WTC11 (cell line): ENCODE measurements around the gene WNK1. TPM values are rescaled to one million over a fixed set of nuclear protein-coding genes. Genes with fewer than 3 reads are reported as not detected.

Experiments
- ATAC-seq: fragments of 200-7000 bp; cut with Tn5 transposase; 2 replicates; pipeline ENCODE4 v1.10.0; 2021; ENCODE audit warnings: mild to moderate bottlenecking, moderate library complexity
- CTCF ChIA-PET: fragments of 300-600 bp; sonication (Branson Sonifier 250); formaldehyde crosslinking; loops from one replicate; lab custom pipeline; 2021; ENCODE audit warnings: antibody characterized with exemption; lab: Charles Lee
- POLR2A ChIA-PET: fragments of 350-600 bp; sonication (Branson Sonifier 250); formaldehyde crosslinking; loops from one replicate; lab custom pipeline; 2021; ENCODE audit warnings: antibody characterized with exemption; lab: Charles Lee
- DNase-seq: peaks from one replicate; pipeline ENCODE4 v3.0.0; 2021; ENCODE audit warnings: low spot score
- H3K27ac Mint-ChIP-seq: 2 replicates; pipeline ENCODE4 v1.8.0; 2021; ENCODE audit warnings: mixed read lengths
- H3K27me3 Mint-ChIP-seq: 2 replicates; pipeline ENCODE4 v1.8.0; 2021; ENCODE audit warnings: low read depth, mild to moderate bottlenecking, moderate library complexity, mixed read lengths
- H3K36me3 Mint-ChIP-seq: 2 replicates; pipeline ENCODE4 v1.8.0; 2021; ENCODE audit warnings: mixed read lengths
- H3K4me1 Mint-ChIP-seq: 2 replicates; pipeline ENCODE4 v1.8.0; 2022; ENCODE audit warnings: mixed read lengths
- H3K4me3 Mint-ChIP-seq: 2 replicates; pipeline ENCODE4 v1.8.0; 2021; ENCODE audit warnings: mild to moderate bottlenecking, moderate library complexity, mixed read lengths
- H3K9me3 Mint-ChIP-seq: 2 replicates; pipeline ENCODE4 v1.8.0; 2021; ENCODE audit warnings: mixed read lengths
- ATF3 ChIP-seq: sonication (generic); formaldehyde crosslinking; conservative IDR thresholded peaks from 2 replicates; pipeline ENCODE4 v1.8.1; 2022; ENCODE audit warnings: mild to moderate bottlenecking, missing genetic modification reagents
- CTCF ChIP-seq: fragments of 200-600 bp; IDR thresholded peaks from 2 replicates; pipeline ENCODE4 v1.8.0; 2022; ENCODE audit warnings: antibody characterized with exemption
- E2F4 ChIP-seq: sonication (generic); formaldehyde crosslinking; IDR thresholded peaks from 2 replicates; pipeline ENCODE4 v1.8.1; 2022; ENCODE audit warnings: low read depth, mild to moderate bottlenecking, moderate library complexity, missing genetic modification reagents, borderline replicate concordance
- IRF2 ChIP-seq: sonication (generic); formaldehyde crosslinking; IDR thresholded peaks from 2 replicates; pipeline ENCODE4 v1.8.0; 2022; ENCODE audit warnings: low read depth, missing genetic modification reagents, borderline replicate concordance
- NR3C1 ChIP-seq: sonication (generic); formaldehyde crosslinking; conservative IDR thresholded peaks from 2 replicates; pipeline ENCODE4 v1.8.1; 2023; ENCODE audit warnings: low read depth, mild to moderate bottlenecking, missing genetic modification reagents
- PRDM15 ChIP-seq: sonication (generic); formaldehyde crosslinking; IDR thresholded peaks from 2 replicates; pipeline ENCODE4 v1.8.0; 2022; ENCODE audit warnings: missing genetic modification reagents
- PRRX2 ChIP-seq: fragments of 250-450 bp; sonication (Bioruptor Pico); IDR thresholded peaks from 2 replicates; pipeline ENCODE4 v1.8.0; 2021; ENCODE audit warnings: mild to moderate bottlenecking
- SOX15 ChIP-seq: fragments of 250-450 bp; sonication (Bioruptor Pico); IDR thresholded peaks from 2 replicates; pipeline ENCODE4 v1.9.0; 2021; ENCODE audit warnings: mild to moderate bottlenecking
- ZNF121 ChIP-seq: sonication (generic); formaldehyde crosslinking; IDR thresholded peaks from 2 replicates; pipeline ENCODE4 v1.8.0; 2023; ENCODE audit warnings: missing genetic modification reagents
- ZNF416 ChIP-seq: fragments of 250-450 bp; sonication (Bioruptor Pico); IDR thresholded peaks from 2 replicates; pipeline ENCODE4 v1.9.0; 2021; ENCODE audit warnings: mild to moderate bottlenecking, inconsistent platforms
- total RNA-seq: library from RNA; stranded (reverse); gene quantifications from 3 replicates; pipeline ENCODE4 v1.2.3, GENCODE V29; 2021
- TF ChIP-seq, protein P1 (sequence below): sonication (generic); formaldehyde crosslinking; IDR thresholded peaks from 2 replicates; pipeline ENCODE4 v1.8.1; 2022; ENCODE audit warnings: low read depth, missing genetic modification reagents, borderline replicate concordance
- TF ChIP-seq, protein P2 (sequence below): sonication (generic); formaldehyde crosslinking; IDR thresholded peaks from 2 replicates; pipeline ENCODE4 v1.8.1; 2023; ENCODE audit warnings: mild to moderate bottlenecking, missing genetic modification reagents, moderate library complexity
- TF ChIP-seq, protein P3 (sequence below): fragments of 250-450 bp; sonication (Bioruptor Pico); IDR thresholded peaks from 2 replicates; pipeline ENCODE4 v1.9.0; 2021; ENCODE audit warnings: mild to moderate bottlenecking, borderline replicate concordance
- TF ChIP-seq, protein P4 (sequence below): sonication (generic); formaldehyde crosslinking; IDR thresholded peaks from 2 replicates; pipeline ENCODE4 v1.8.0; 2023; ENCODE audit warnings: missing genetic modification reagents, mild to moderate bottlenecking, borderline replicate concordance

WNK1 gene
- total RNA-seq, 1 experiment from 2014 or later = 118 TPM

- Mint-ChIP-seq H3K4me1 (peaks cover 4% of the 10 kb centered on the region; the same call in 1 of the 2 replicates), H3K27ac (no peak overlapping the region), H3K9me3 (no peaks in the 10 kb centered on the region), H3K36me3 (peaks cover 14% of the 10 kb centered on the region), H3K27me3 (no peaks in the 10 kb centered on the region), H3K4me3 (no peak overlapping the region)
- TF ChIP-seq IRF2 (CRISPR knock-in tag) (no peak), ATF3 (no peak)
- TF ChIP-seq, protein P1, sequence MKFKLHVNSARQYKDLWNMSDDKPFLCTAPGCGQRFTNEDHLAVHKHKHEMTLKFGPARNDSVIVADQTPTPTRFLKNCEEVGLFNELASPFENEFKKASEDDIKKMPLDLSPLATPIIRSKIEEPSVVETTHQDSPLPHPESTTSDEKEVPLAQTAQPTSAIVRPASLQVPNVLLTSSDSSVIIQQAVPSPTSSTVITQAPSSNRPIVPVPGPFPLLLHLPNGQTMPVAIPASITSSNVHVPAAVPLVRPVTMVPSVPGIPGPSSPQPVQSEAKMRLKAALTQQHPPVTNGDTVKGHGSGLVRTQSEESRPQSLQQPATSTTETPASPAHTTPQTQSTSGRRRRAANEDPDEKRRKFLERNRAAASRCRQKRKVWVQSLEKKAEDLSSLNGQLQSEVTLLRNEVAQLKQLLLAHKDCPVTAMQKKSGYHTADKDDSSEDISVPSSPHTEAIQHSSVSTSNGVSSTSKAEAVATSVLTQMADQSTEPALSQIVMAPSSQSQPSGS (CRISPR knock-in tag) = no peak
- TF ChIP-seq, protein P2, sequence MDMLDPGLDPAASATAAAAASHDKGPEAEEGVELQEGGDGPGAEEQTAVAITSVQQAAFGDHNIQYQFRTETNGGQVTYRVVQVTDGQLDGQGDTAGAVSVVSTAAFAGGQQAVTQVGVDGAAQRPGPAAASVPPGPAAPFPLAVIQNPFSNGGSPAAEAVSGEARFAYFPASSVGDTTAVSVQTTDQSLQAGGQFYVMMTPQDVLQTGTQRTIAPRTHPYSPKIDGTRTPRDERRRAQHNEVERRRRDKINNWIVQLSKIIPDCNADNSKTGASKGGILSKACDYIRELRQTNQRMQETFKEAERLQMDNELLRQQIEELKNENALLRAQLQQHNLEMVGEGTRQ (CRISPR knock-in tag) = no peak
- ChIA-PET POLR2A (no interaction called here), CTCF (interaction anchor here (1.6 kb wide), 1 partner anchor 50 kb away, joined by 3 read pairs; no protein-coding TSS in a partner anchor)
- ATAC-seq (no peak), DNase-seq (no peak)
These were observed 13.5 kb downstream of the WNK1 start for GRCh38 chr12:765840-766239.

GRCh38 chr12:768434-768833 is 16.1 kb downstream of the WNK1 start:
- no peak for DNase-seq
- ChIA-PET POLR2A (interaction anchor here (0.5 kb wide), 1 partner anchor 168 kb away, joined by 3 read pairs; no protein-coding TSS in a partner anchor), CTCF (no interaction called here)
- no peaks in the 10 kb centered on the region for H3K27me3 Mint-ChIP-seq
- peak overlapping the region; percentile 36; the same call in 1 of the 2 replicates for H3K27ac Mint-ChIP-seq
- H3K4me1 Mint-ChIP-seq = peaks cover 6% of the 10 kb centered on the region
- H3K9me3 Mint-ChIP-seq = no peaks in the 10 kb centered on the region
- no peaks in the 10 kb centered on the region for H3K36me3 Mint-ChIP-seq
- no peak overlapping the region for H3K4me3 Mint-ChIP-seq
- ATAC-seq = no peak
- TF ChIP-seq CTCF (no peak), E2F4 (CRISPR knock-in tag) (no peak), ZNF416 (CRISPR knock-in tag) (no peak), SOX15 (CRISPR knock-in tag) (no peak), PRRX2 (CRISPR knock-in tag) (no peak), ZNF121 (CRISPR knock-in tag) (no peak), PRDM15 (no peak), NR3C1 (CRISPR knock-in tag) (no peak)
- TF ChIP-seq, protein P3, sequence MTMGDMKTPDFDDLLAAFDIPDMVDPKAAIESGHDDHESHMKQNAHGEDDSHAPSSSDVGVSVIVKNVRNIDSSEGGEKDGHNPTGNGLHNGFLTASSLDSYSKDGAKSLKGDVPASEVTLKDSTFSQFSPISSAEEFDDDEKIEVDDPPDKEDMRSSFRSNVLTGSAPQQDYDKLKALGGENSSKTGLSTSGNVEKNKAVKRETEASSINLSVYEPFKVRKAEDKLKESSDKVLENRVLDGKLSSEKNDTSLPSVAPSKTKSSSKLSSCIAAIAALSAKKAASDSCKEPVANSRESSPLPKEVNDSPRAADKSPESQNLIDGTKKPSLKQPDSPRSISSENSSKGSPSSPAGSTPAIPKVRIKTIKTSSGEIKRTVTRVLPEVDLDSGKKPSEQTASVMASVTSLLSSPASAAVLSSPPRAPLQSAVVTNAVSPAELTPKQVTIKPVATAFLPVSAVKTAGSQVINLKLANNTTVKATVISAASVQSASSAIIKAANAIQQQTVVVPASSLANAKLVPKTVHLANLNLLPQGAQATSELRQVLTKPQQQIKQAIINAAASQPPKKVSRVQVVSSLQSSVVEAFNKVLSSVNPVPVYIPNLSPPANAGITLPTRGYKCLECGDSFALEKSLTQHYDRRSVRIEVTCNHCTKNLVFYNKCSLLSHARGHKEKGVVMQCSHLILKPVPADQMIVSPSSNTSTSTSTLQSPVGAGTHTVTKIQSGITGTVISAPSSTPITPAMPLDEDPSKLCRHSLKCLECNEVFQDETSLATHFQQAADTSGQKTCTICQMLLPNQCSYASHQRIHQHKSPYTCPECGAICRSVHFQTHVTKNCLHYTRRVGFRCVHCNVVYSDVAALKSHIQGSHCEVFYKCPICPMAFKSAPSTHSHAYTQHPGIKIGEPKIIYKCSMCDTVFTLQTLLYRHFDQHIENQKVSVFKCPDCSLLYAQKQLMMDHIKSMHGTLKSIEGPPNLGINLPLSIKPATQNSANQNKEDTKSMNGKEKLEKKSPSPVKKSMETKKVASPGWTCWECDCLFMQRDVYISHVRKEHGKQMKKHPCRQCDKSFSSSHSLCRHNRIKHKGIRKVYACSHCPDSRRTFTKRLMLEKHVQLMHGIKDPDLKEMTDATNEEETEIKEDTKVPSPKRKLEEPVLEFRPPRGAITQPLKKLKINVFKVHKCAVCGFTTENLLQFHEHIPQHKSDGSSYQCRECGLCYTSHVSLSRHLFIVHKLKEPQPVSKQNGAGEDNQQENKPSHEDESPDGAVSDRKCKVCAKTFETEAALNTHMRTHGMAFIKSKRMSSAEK (CRISPR knock-in tag) = no peak
- TF ChIP-seq, protein P4, sequence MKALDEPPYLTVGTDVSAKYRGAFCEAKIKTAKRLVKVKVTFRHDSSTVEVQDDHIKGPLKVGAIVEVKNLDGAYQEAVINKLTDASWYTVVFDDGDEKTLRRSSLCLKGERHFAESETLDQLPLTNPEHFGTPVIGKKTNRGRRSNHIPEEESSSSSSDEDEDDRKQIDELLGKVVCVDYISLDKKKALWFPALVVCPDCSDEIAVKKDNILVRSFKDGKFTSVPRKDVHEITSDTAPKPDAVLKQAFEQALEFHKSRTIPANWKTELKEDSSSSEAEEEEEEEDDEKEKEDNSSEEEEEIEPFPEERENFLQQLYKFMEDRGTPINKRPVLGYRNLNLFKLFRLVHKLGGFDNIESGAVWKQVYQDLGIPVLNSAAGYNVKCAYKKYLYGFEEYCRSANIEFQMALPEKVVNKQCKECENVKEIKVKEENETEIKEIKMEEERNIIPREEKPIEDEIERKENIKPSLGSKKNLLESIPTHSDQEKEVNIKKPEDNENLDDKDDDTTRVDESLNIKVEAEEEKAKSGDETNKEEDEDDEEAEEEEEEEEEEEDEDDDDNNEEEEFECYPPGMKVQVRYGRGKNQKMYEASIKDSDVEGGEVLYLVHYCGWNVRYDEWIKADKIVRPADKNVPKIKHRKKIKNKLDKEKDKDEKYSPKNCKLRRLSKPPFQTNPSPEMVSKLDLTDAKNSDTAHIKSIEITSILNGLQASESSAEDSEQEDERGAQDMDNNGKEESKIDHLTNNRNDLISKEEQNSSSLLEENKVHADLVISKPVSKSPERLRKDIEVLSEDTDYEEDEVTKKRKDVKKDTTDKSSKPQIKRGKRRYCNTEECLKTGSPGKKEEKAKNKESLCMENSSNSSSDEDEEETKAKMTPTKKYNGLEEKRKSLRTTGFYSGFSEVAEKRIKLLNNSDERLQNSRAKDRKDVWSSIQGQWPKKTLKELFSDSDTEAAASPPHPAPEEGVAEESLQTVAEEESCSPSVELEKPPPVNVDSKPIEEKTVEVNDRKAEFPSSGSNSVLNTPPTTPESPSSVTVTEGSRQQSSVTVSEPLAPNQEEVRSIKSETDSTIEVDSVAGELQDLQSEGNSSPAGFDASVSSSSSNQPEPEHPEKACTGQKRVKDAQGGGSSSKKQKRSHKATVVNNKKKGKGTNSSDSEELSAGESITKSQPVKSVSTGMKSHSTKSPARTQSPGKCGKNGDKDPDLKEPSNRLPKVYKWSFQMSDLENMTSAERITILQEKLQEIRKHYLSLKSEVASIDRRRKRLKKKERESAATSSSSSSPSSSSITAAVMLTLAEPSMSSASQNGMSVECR (CRISPR knock-in tag) = no peak
